ENCODE measurements around the gene GPR137B. TPM values are rescaled to one million over a fixed set of nuclear protein-coding genes. Genes with fewer than 3 reads are reported as not detected.

The GPR137B gene
- total and polyA plus RNA-seq, 4 donors, result 21.6 to 52.1 (median 38.4) TPM

DNA sequence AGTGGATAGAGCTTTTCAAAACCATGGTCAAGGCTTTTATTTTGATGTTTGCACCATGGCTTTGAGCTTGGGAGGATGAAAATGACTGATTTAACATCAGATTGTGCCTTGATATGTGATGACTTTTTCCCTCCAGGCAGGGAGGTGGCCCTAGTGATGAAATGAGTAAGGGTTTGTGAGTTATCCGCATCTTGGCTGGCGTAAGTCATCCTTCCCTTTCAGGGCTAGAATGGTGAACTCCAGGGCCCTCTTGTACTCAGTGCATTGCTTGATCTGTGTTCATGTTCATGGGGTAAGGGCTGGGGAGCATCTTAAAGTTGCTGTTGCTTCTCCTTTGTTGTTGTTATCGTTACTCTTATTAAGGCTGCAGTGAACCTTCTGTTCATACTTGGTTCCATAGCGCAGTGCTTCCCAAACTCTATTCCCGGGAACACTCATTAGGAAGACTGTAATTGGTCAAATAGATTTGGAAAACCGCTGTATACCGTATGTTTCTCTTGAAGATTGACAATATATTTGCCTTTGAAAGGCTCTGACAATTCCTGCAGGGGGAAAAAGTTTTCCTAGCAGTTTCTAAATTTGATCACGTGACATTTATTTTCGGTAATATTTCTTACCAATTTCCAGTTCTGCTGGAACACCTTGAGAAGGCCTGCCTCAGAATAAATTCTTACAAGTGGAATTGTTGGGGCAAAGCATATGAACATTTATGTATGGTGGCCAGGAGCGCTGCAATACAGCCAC, 23.1 kb downstream of the GPR137B start:
- no peak overlapping the region for H3K27ac ChIP-seq (ENCODE audit: low read depth, low read length)
- WGBS (ENCODE audit: insufficient coverage), result 98% methylated on average over 7 of the region's 10 CpGs

DNA sequence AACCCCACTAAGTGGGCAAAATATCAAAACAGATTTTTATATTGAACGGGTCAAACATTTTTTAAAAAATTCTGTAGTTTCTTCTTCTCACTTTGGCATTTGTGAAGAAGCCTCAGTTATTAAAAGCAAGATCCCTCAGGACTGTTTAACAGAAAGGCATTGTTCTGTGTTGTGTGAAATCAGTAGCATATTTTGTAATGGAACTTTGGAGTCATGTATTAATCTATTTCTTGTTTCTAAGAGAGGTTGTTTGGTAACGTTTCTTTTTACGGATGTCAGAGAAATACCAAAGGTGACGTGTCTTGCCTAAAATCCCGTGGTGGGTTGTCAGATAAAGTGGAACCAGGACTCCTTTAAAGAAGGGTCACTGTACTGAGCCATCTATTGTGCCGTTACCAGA, 23.7 kb downstream of the GPR137B start:
- Histone ChIP-seq H3K27me3 (ENCODE audit: control insufficient read depth, insufficient read depth, low read length) (no peaks in the 10 kb centered on the region), H3K4me1 (ENCODE audit: control insufficient read depth, insufficient read depth, low read length) (peaks cover 4% of the 10 kb centered on the region), H3K36me3 (ENCODE audit: control insufficient read depth, insufficient read depth, low read length) (peaks cover 9% of the 10 kb centered on the region), H3K4me3 (ENCODE audit: low read depth, low read length) (no peak overlapping the region), H3K27ac (ENCODE audit: low read depth, low read length) (no peak overlapping the region), H3K9me3 (ENCODE audit: control insufficient read depth, insufficient read depth, low read length) (no peaks in the 10 kb centered on the region)
- DNase-seq (ENCODE audit: low read depth in 4 of 6, low spot score in 6 of 6), result no peak
- WGBS (ENCODE audit: insufficient coverage), result 86% methylated on average over 4 of the region's 6 CpGs

More for the DNA sequence above, 23.1 kb downstream of the GPR137B start:
- H3K27me3 ChIP-seq (ENCODE audit: control insufficient read depth, insufficient read depth, low read length), result no peaks in the 10 kb centered on the region
- H3K4me1 ChIP-seq (ENCODE audit: control insufficient read depth, insufficient read depth, low read length), result peaks cover 4% of the 10 kb centered on the region
- no peak overlapping the region for H3K4me3 ChIP-seq (ENCODE audit: low read depth, low read length)
- H3K36me3 ChIP-seq (ENCODE audit: control insufficient read depth, insufficient read depth, low read length), result peaks cover 9% of the 10 kb centered on the region
- no peak for DNase-seq (ENCODE audit: low read depth in 4 of 6, low spot score in 6 of 6)
- H3K9me3 ChIP-seq (ENCODE audit: control insufficient read depth, insufficient read depth, low read length), result no peaks in the 10 kb centered on the region

DNA sequence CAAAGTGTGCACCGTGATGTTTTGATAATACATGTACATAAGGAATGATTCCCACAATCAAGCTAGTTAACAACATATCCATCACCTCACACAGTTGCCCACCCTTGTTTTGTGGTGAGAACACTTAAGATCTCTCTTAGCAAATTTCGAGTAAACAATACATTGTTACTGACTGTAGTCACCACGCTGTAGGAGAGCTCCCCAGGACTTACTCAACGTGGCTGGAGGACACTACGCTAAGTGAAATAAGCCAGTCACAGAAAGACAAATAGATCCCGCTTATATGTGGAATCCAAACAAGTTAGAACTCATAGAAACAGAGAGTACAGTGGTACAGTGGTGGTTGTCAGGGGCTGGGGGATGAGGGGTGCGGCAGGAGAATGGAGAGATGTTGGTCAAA, 24.8 kb downstream of the GPR137B start:
- Histone ChIP-seq H3K4me1 (ENCODE audit: control insufficient read depth, insufficient read depth, low read length) (peaks cover 4% of the 10 kb centered on the region), H3K36me3 (ENCODE audit: control insufficient read depth, insufficient read depth, low read length) (peaks cover 9% of the 10 kb centered on the region), H3K4me3 (ENCODE audit: low read depth, low read length) (no peak overlapping the region), H3K27ac (ENCODE audit: low read depth, low read length) (no peak overlapping the region), H3K9me3 (ENCODE audit: control insufficient read depth, insufficient read depth, low read length) (no peaks in the 10 kb centered on the region), H3K27me3 (ENCODE audit: control insufficient read depth, insufficient read depth, low read length) (no peaks in the 10 kb centered on the region)
- no peak for DNase-seq (ENCODE audit: low read depth in 4 of 6, low spot score in 6 of 6)
- 100% methylated on average over 2 of the region's 7 CpGs for WGBS (ENCODE audit: insufficient coverage)

DNA sequence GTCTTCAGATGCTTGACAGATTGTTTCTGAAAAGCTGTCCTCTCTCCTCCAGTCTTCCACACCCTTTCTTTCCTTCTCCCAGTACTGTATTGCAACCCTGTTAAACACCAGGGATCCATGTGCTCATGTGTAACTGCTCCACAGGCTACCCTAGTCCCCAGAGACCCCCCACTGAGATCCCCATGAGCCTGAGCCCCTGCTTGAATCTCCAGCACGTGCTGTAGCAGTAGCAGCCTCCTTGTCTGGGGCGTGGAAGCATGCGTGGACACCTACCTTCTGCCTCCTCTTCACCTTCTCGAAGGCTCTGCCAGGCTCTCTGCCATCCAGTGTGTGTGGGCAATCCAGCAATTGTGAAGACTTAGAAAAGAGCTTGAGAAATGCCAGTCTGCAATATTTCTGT, 25.2 kb downstream of the GPR137B start:
- no peak for DNase-seq (ENCODE audit: low read depth in 4 of 6, low spot score in 6 of 6)
- H3K9me3 ChIP-seq (ENCODE audit: control insufficient read depth, insufficient read depth, low read length), result no peaks in the 10 kb centered on the region
- H3K27me3 ChIP-seq (ENCODE audit: control insufficient read depth, insufficient read depth, low read length), result no peaks in the 10 kb centered on the region
- no peak overlapping the region for H3K27ac ChIP-seq (ENCODE audit: low read depth, low read length)
- H3K4me1 ChIP-seq (ENCODE audit: control insufficient read depth, insufficient read depth, low read length), result peaks cover 4% of the 10 kb centered on the region
- peaks cover 9% of the 10 kb centered on the region for H3K36me3 ChIP-seq (ENCODE audit: control insufficient read depth, insufficient read depth, low read length)
- 88% methylated on average over 4 of the region's 4 CpGs for WGBS (ENCODE audit: insufficient coverage)
- H3K4me3 ChIP-seq (ENCODE audit: low read depth, low read length), result no peak overlapping the region

DNA sequence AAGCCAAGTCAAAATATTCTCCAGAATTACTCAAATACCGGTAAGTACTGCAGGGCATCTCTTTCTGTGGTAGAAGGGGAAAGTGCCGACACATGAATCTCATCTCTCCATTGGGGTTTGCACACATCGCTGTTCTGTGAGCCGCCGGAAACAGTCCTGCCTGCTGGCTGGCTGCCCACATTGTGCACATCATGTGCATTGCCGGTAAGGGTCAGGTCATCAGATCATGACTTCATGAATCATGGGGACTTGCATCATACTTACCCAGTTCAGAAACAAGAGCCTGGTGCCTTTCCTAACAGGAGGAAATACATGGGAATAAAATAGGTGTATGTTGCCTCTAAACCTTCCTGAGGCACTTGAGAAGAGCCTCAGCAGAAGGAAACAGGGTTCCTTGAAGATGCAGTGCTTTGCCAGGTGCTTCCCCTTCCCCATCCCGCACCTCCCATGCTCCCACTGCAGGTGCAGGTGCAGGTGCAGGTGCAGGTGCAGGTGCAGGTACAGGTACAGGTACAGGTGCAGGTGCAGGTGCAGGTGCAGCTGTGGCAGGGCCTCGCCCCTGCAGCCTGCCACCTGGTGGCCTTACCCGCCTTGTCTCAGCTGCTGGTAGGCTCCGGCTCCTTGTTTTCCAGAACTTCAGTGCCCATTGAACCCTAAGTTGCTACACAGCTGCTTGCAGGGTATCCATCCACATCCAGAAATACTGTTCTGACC, 26.5 kb downstream of the GPR137B start:
- WGBS (ENCODE audit: insufficient coverage), result 98% methylated on average over 4 of the region's 10 CpGs
- peaks cover 4% of the 10 kb centered on the region for H3K4me1 ChIP-seq (ENCODE audit: control insufficient read depth, insufficient read depth, low read length)
- H3K4me3 ChIP-seq (ENCODE audit: low read depth, low read length), result no peak overlapping the region
- no peaks in the 10 kb centered on the region for H3K27me3 ChIP-seq (ENCODE audit: control insufficient read depth, insufficient read depth, low read length)
- H3K36me3 ChIP-seq (ENCODE audit: control insufficient read depth, insufficient read depth, low read length), result peaks cover 10% of the 10 kb centered on the region
- no peaks in the 10 kb centered on the region for H3K9me3 ChIP-seq (ENCODE audit: control insufficient read depth, insufficient read depth, low read length)
- no peak overlapping the region for H3K27ac ChIP-seq (ENCODE audit: low read depth, low read length)
- no peak for DNase-seq (ENCODE audit: low read depth in 4 of 6, low spot score in 6 of 6)

DNA sequence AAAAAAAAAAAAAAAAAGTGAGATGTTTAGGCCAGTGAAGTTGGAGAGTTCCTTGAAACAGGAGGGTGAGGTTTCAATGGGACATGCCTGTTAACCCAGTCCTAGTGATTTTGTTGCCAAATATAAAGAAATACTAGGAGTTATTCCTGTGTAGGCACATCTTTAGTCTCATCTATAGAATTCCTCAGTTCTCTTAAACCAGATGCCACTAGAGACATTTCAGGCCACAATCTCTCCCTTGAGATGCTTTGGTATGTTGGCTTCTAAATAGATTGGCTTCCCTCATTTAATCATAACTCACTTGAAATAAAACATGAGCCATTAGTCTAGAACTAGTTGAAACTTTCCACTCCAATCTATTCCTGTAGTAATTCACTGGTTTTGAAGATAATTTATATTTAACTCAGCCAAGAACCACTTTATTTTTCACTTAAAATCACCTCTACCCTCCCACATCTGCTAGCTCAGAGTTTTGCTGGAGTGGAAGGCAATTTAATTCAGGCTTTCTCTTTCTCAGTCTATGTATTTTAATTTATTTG, 29.8 kb downstream of the GPR137B start:
- H3K9me3 ChIP-seq (ENCODE audit: control insufficient read depth, insufficient read depth, low read length), result no peaks in the 10 kb centered on the region
- DNase-seq (ENCODE audit: low read depth in 4 of 6, low spot score in 6 of 6), result peak in 1 of 6 donors; percentile 26
- H3K27ac ChIP-seq (ENCODE audit: low read depth, low read length), result no peak overlapping the region
- no peaks in the 10 kb centered on the region for H3K27me3 ChIP-seq (ENCODE audit: control insufficient read depth, insufficient read depth, low read length)
- H3K36me3 ChIP-seq (ENCODE audit: control insufficient read depth, insufficient read depth, low read length), result peaks cover 17% of the 10 kb centered on the region
- peaks cover 6% of the 10 kb centered on the region for H3K4me1 ChIP-seq (ENCODE audit: control insufficient read depth, insufficient read depth, low read length)
- H3K4me3 ChIP-seq (ENCODE audit: low read depth, low read length), result no peak overlapping the region

DNA sequence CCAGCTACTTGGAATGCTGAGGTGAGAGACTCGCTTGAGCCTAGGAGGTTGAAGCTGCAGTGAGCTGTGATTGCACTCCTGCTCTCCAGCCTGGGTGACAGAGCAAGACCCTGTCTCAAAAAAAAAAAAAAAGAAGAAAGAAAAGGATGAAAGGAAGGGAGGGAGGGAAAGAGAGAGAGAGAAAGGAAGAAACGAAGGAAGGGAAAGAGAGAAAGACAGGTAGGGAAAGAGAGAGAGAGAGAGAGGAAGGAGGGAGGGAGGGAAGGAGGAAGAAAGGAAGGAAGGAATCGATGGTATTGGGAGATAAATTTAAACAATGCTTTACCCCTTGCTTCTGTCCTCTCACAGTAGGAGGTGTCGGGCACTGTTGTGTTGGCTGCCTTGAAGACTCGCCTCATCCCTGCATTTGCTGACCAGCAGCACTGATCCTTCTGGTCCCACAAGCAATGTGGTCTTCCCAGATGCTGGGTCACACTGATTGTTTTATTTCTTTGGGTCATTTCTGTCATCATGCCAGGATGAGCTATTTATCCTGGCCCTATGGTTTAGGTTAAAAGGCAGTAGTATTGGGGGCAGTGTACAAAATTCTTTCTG, 30.9 kb downstream of the GPR137B start:
- peaks cover 6% of the 10 kb centered on the region for H3K4me1 ChIP-seq (ENCODE audit: control insufficient read depth, insufficient read depth, low read length)
- no peak for DNase-seq (ENCODE audit: low read depth in 4 of 6, low spot score in 6 of 6)
- H3K27me3 ChIP-seq (ENCODE audit: control insufficient read depth, insufficient read depth, low read length), result no peaks in the 10 kb centered on the region
- 78% methylated on average over 4 of the region's 5 CpGs for WGBS (ENCODE audit: insufficient coverage)
- peaks cover 17% of the 10 kb centered on the region for H3K36me3 ChIP-seq (ENCODE audit: control insufficient read depth, insufficient read depth, low read length)
- H3K4me3 ChIP-seq (ENCODE audit: low read depth, low read length), result no peak overlapping the region
- no peak overlapping the region for H3K27ac ChIP-seq (ENCODE audit: low read depth, low read length)
- H3K9me3 ChIP-seq (ENCODE audit: control insufficient read depth, insufficient read depth, low read length), result no peaks in the 10 kb centered on the region

DNA sequence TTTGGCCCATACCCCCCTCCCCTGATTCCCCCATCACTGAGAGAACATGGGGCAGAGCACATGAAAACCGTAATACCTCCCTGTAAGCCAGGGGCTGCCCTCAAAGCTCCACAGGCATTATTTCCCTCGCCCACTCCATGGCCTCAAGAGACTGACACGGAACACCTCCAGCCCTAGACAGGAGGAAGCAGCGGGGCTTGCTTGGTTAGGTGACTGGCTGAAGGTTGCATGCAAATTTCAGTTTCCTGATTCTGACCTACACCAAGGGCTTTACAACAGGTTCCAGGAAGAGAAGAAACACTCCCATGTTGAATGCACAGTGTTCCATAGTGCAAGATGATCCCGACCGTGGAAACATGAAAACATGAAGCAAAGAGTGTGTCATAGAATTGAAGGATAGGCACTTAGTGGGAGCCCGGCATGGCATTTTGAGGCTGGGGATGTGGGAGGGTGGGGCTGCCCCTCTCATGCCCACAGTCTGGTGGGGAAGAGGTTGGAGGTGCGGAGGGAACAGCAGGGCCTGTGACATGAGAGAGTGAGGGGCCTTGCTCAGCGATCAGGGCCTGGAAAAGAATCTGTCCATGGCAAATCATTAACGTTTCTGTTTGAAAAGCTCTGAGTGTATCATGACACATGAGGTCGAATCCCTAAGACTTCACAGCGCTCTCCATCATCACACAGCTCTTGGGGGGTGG, 33.5 kb downstream of the GPR137B start:
- no peak for DNase-seq (ENCODE audit: low read depth in 4 of 6, low spot score in 6 of 6)
- H3K36me3 ChIP-seq (ENCODE audit: control insufficient read depth, insufficient read depth, low read length), result peaks cover 22% of the 10 kb centered on the region
- no peaks in the 10 kb centered on the region for H3K27me3 ChIP-seq (ENCODE audit: control insufficient read depth, insufficient read depth, low read length)
- peaks cover 6% of the 10 kb centered on the region for H3K4me1 ChIP-seq (ENCODE audit: control insufficient read depth, insufficient read depth, low read length)
- H3K9me3 ChIP-seq (ENCODE audit: control insufficient read depth, insufficient read depth, low read length), result no peaks in the 10 kb centered on the region
- no peak overlapping the region for H3K27ac ChIP-seq (ENCODE audit: low read depth, low read length)
- H3K4me3 ChIP-seq (ENCODE audit: low read depth, low read length), result no peak overlapping the region
- 79% methylated on average over 10 of the region's 12 CpGs for WGBS (ENCODE audit: insufficient coverage)

All from spinal cord (tissue), 10 donors.